Stimulated activated CD8-positive, alpha-beta memory T cell treated with anti-CD3 and anti-CD28 coated beads, Interleukin-4, amount 100 ng/mL, for 48 hours (primary cell): ENCODE results near the gene TMEM127.
"Not testable (repeated sequence)": the region's sequence is repeated elsewhere in the genome, so short reads cannot be mapped to it uniquely, and the experiment has no call there.

Source experiments
- DNase-seq: peaks from one replicate; pipeline ENCODE4 v3.0.0-alpha.2; 2020

Gene TMEM127, protein sequence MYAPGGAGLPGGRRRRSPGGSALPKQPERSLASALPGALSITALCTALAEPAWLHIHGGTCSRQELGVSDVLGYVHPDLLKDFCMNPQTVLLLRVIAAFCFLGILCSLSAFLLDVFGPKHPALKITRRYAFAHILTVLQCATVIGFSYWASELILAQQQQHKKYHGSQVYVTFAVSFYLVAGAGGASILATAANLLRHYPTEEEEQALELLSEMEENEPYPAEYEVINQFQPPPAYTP

DNA sequence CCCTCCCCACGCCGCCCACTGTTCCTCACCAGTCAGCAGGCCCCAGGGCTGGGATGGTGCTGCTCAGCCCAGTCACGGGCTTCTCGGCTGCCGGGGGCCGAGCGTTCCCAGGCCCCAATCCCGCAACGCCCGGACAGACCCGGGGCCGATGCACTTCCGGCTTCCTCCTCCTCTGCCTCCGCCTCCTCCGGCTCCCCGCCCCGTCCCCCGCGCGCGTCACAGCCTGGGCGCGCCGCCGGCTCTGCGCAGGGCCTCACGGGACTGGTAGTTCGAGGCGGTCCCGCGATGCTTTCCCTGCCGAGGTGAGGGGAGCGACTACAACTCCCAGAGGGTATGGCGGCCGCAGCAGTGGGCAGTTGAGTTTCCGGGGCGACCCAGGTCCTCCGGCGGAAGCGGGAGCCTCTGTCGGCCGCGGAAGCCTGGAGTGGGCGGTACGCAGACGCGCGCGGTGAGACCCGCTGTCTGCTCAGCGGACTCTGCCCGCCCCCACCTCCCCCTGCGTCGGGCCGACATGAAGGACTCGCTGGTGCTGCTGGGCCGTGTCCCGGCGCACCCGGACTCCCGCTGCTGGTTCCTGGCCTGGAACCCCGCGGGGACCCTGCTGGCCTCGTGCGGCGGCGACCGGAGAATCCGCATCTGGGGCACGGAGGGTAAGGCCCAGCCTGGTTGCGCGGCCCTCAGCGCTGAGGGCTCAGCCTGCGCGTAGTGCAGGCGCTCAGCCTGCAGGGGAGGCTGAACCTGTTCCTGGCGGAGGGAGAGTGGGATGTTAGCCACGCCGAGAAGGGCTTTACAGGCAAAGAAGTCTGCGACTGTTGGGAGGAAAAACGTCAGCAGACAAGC, at the start of gene TMEM127, which contains the start of gene CIAO1:
Gene TMEM127, minus strand, starts transcription at position 158 of the 840 bp plus-strand sequence. CDS start 616 bp downstream, outside the sequence.
Gene CIAO1, plus strand, starts transcription at position 386 of the 840 bp plus-strand sequence. Its CDS starts 126 bp downstream, at position 512.
- peak; percentile 98 for DNase-seq

DNA sequence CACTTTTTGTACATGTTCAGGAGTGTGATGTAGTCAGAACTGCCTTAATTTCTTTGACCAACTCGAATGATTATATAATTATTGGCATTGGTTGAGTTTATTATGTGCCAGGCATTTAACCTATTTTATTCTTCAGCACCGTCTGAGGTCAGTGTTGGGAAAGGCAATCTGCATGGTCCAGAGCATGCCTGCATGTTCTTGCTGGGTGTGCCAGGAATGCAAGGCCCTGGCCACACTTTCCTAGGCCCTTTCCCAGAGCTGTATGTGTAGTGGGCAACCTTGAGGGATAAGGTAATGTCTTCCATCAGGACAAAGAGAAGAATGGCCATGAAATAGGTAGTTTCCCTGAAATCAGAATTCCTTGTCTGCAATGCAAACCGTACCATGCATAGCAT, 49.2 kb upstream of the TMEM127 start:
- DNase-seq: no peak

DNA sequence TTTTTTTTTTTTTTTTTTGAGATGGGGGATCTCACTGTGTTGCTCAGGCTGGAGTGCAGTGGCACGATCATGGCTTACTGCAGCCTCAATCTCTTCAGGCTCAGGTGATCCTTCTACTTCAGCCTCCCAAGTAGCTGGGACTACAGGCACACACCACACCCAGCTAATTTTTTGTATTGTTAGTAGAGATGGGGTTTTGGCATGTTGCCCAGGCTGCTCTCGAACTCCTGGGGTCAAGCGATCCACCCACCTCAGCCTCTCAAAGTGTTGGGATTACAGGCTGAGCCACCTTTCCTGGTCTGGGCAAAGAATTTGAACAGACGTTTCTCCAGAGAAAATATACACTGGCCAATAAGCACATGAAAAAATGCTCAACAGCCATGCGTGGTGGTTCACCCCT, 42.5 kb upstream of the TMEM127 start:
- DNase-seq: no peak

DNA sequence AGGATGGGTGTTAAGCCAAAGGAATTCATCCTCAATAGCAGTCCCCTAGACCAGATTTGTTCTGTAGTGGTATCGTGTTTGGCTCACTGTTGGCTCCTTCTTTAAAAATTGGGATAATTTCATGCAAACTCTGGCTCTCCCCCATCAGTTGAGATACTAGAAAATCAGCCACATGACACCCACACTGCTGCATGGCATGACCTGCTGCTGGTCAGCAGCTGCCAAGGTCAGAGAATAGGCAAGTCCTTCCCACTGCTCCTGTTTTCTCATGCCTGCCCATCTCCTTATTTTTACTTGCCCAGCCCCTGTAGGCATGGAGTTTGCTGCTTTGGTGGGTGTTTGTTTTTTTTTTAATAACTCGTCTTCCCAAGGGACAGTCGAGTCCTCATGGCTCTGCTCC, 40.6 kb upstream of the TMEM127 start:
- DNase-seq: no peak

DNA sequence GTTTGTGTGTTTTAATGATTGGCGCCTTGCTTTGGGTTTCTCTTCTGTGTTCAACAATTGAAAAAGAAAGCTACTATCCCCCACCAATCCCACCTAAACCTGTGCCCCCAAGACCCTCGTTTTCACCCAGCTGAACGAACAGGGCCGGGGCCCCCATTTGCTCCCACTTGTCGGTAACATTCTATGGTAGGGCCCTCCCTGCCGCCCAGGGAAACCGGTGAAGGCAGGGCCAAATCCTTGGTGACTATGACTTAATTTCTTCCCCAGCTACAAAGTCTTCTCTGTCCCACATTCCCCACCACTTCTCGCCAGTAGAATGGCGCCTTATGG, 40.1 kb upstream of the TMEM127 start:
- DNase-seq: no peak

DNA sequence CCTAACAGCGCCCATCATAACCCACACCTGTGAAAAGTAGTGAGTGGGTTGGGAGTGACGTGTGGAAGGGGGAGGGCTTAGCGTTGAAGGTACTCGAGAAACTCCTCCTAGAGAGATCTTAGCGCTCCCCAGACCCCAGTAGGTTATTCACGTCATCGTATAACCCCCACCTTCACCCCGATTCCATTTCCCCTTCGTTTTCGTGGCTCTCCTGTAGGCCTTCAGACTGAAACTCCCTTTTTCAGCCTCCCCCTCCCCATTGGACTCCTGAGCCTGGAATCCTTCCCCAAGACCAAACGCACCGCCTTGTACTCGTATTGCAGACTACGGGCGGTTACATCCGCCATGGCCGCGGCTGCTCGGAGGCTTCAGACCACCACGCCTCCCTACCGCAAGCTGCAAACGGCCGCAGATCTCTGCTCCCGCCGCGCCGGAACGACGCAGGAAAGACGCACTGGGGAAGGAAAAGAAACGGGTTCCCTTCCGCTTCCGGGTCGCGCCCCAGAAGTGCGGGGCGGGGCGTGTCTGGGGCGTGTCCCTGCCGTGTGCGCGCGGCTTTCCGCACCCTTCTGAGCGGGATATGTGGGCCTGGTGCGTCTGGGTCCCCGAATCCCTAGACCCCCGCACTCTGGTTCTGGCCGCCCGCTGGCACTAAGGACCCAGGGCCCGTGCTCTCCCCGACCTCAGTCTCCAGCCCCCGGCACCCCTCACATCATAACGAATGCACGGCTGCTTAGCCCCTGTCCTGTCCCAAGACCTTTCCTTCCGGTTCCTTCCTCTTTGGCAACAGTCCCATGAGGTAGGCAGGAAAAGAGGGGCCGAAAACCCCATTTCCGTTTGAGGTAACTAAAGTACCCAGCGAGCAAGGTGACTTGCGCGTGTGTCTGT, 39.5 kb upstream of the TMEM127 start, which contains the start of gene SNRNP200:
Gene SNRNP200, minus strand, starts transcription at position 456 of the 888 bp plus-strand sequence. Its CDS starts 109 bp downstream, at position 347.
- DNase-seq: peak; percentile 95

DNA sequence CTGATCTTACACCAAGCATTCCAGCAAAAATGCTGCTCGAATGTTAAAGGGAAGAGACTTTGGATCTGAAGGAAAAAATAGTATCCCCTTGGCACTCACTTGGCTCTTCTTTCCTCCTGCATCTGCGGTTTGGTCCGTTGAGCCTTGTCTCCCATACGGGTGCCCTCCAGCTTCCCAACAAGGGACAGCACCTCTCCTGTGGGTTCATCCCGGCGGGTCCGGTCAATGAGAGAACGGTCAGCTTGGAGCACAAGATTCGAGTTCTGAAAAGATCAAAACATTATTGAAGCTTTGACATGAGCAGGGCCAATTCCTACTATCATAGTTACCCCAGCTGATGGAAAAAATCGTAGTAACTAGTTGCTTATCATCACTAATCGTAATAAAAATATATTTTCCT, 38.8 kb upstream of the TMEM127 start:
- no peak for DNase-seq

DNA sequence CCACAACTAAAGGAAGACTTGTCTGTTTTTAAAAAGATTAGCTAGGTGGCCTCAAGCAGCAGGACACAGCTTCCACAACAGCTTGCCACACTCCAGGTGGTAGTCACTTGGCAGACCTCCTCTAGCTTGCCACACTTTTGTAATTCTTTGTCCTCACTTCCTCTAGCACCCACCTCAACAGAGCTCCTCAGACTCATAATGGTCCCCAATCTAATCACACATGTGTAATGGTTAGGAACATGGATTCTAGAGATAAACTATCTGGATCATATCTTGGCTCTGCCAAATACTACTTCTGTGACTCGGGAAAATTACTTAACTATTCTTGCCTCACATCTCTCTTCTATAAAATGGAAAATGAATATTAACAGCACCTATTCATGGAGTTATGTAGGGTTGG, 36.1 kb upstream of the TMEM127 start:
- no peak for DNase-seq

DNA sequence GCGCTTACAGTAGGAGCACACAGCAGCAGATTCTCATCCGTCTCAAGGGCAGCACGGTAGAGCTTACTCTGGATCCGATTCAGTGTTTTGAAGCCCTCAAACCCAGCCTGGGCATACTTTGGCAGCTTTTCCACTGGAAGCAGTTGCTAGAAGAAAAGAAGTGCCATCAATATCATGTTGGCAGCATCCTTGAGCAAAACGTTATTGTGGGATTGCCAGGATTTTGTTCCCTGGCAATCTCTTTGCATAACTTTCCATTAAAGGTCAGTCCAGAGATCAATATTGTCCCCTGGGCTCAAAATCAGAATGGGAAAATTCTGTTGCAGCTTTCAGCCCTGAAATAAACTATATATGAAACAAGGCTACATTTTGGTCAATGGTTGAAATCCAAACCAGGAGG, 31.1 kb upstream of the TMEM127 start:
- DNase-seq: no peak

DNA sequence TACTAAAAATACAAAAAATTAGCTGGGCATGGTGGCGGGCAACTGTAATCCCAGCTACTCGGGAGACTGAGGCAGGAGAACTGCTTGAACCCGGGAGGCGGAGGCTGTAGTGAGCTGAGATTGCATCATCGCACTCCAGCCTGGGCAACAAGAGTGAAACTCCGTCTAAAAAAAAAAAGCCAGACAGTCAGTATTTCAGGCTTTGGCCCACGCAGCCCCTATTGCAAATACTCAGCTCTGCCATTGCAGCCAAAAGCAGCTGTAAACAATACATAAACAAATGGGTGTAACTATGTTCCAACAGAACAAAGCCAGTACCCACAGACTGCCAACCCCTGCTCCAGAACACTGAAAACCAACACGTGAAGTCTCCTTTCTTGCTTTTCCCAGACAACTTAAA, 28.5 kb upstream of the TMEM127 start:
- not testable (repeated sequence) for DNase-seq

DNA sequence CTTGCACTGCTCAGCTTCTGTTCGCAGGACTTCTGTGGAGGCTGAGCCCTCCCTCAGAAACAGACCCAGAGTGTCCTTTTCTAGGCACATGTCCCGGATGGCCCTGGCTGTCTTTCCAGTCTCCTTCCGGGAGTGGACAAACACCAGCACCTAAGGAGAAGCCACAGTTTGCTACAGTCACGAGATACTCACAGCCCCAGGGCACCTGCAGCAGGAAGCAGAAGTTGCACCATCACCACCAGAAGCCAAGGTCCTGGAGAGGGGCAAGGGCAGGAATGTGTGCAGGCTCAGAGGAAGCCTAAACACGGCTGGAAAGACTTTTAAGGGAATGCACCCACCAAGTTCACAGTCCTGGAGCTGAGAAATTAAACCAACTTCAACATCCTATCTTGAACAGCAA, 26.0 kb upstream of the TMEM127 start:
- no peak for DNase-seq

DNA sequence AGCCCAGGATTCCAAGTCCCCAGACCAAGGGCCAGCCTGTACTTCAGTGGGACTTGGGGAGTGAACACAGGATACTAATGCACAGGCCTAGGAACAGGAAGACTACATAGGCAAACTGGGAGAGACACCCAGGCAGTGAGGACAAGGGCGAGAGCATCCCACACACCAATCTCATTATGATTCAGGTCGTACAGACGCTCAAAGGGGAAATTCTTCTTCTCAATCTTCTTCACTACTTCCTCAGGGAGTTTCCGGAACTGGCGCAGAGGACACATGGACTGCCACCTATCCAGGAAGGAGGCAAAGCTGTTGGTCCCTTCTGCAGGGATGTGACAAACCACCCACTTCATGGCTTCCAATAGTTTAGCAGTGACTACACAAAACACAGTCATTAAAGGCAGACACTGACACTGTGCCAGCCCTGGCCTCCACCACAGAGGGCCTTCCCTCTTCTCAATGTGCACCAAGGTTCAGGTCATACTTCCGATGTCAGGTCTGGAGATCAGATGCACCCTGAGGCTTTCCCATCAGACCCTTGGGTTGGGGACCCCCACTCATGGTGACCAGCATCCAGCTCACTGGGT, 21.6 kb upstream of the TMEM127 start:
- DNase-seq: no peak

DNA sequence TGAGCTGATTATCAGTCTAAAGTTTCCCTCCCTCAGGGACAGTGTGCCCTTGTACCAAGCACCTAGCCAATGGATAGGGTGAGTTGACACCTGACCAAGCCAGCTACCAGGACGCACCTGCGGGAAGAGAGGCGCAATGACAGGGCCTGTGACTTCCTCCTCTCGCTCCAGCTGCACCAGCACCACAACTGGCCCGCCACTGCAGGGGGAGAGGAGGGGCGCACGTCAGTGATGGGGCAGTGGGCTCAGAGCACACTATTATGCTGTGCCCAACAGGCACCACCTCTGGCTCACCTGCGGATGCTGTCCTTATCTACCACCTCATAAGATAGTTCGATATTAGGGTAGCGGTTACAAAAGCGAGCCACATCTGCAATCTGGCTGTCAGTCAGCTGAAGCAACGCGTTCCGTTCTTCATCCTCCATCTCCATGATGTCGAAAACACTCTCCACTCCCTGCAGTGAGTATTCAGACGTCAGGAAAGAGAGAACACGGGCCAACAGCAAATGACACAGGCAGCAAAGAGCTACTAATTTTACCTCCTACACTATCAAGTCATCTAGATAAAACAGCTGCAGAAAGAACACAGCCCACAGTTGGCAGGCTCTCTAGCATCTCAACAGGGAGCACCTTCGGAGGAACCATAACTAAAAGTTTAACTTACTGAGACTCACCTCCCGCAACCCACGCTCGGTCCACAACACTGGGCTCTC, 11.1 kb upstream of the TMEM127 start:
- no peak for DNase-seq

DNA sequence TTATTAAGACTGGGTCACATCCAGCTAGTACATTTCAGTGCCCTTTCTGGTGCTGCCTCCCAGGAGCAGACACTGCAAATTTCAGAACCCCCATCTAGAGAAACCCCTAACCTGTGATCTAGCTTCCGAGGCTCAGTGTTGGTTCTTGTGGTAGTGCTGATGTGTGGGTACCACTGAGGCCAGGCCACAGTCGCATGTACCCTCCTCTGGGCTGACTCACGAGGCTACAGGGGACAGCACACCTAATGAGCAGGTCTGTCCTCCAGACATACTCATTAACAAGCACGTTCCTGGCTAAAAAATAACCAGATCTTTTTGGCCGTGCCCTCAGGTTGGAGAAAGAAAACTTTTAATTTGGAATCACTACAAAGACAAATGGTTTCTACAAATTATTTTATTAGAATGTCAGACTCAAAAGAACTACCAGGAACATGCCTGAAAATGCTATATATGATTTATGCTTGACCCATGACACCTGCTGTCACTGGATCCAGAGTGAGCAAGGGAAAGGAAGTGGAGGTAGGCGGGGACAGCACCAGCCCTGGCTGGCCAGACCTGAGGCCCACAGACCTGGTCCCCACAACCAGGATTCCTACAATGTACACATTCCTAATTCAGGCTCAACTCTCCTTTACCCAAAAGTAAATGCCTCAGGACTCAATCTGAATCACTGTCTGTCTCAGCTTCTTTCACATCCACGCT, 8.7 kb upstream of the TMEM127 start:
- DNase-seq: no peak

DNA sequence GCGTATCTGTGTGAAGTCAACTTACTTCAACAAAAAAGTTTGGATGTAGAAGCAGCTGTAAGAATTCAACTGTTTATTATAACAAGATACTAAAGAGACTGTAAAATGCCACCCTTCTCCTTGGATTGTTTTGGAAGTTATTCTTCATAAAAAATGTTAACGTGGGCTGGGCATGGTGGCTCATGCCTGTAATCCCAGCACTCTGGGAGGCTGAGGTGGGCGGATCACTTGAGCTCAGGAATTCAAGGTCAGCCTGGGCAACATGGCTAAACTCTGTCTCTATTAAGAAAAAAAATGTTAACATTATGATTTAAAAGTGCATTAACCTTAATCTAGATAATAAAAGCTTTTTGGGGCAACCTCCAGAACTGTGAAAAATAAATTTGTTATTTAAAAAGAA, 8.0 kb upstream of the TMEM127 start:
- no peak for DNase-seq

DNA sequence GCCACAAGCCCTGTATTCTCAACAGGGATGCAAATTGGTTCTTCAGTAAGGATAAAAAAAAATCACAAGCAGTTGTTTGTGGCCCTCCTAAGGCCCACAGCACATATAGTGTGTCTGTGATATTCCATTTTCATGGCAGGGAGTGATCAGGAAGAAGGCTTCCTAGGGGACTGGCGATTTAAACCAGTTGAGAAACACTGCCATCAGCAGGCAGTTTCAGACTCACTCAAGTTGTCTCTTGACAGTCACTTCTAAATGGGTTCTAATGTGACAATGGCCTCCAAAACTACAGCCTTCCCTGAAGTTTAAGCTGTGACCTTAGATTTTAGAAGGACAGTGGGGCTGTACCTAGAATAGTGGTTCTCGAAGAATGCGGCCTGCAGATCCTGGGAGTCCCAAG, 6.2 kb upstream of the TMEM127 start:
- no peak for DNase-seq

DNA sequence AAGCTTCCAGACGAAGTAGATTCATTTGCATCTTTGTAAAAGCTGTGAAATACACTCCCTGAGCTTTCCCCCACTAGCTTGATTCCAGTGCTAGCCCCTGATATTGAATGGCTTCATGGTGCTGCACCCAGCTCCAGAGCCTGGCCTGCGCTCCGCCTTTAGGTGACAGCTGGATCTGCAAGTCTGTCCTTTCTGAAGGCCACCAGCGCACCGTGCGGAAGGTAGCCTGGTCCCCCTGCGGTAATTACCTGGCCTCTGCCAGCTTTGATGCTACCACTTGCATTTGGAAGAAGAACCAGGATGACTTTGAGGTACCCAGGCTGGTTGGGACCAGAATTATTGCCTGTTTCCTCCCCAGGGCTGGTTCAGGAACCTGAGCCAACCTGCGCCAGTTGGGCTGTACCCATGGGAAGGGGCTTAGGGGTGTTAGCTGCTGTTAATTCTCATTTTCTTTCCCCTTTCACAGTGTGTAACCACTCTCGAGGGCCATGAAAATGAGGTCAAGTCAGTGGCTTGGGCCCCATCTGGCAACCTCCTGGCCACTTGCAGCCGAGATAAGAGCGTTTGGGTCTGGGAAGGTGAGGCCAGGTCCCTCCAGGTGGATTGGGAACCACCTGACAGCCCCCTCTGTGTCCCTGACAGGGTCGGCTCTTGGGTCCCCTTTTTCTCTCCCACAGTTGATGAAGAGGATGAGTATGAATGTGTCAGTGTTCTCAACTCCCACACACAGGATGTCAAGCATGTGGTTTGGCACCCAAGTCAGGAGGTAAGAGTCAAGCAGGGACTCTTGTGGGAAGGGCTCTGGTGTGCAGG, 1.6 kb upstream of the TMEM127 start:
- DNase-seq: peak; percentile 73

DNA sequence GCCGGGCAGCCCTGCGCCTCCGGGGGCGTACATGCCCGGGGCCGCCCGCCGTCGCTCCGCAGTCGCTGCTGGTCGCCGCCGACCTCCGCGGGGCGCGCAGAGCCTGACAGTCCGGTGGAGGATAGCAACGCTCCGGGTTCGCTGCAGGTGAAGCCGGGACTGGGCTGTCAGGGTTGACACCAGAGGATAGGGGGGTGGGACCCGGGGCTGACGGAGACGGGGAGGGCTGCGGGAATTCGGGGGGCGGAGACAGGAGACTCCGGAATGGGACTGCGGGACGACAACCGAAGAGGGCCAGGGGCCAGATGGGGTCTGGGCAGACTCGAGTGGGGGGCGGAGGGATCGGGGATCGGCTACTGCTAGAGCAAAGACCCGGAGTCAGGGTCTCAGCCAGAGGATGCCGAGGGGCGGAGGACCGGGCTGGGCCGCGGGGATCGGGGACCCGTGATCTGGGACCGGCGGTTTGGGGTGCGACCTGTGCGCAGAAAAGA, 403 bp downstream of the TMEM127 start:
- no peak for DNase-seq

DNA sequence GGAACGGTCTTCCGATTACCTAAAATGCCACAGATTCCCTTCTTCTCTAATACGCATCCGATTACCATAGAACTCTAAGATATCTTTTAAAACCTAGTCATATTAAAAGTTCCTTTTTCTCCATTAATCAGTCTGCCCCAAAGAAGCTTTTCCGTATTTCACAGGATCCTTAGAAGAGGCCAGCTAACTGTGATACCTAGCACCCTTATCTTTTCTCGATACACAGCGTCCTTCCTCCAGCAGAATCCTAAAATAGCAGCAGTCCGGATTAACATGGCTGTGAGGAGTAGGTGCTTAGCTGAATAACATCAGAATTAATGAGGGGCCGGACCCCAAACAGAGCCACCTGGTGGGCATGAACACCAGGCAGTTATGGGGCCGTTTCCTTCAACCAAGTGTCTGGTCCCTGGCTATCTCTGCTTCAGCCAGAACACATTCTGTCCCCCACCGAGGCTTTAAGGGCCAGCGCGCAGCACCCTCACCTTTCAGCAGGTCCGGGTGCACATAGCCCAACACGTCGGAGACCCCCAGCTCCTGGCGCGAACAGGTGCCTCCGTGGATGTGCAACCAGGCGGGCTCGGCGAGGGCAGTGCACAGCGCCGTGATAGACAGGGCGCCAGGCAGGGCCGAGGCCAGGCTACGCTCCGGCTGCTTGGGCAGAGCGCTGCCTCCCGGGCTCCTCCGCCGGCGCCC, 995 bp downstream of the TMEM127 start:
- DNase-seq: peak; percentile 48

DNA sequence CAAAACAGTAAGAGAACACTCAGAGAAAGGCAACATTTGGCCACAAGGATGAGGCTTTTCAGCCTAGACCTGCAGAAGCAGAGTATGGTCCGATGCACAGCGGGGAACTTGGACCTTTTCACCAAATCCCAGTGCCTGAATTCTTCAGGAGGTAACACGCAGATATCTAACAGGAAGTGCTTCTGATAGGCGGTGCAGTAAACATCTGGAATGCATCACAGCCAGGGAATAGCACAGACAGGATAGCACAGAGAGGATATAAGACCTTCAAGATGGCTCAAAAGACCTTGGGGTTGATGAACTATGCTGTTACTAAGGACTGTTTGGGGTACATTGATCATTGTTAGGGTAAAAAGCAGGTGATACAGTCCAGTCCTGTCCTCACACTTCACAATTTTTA, 1.7 kb downstream of the TMEM127 start:
- DNase-seq: no peak
